Ovary (tissue), 9 donors: ENCODE results near the gene ZNF558. TPM values are rescaled to one million over a fixed set of nuclear protein-coding genes. Genes with fewer than 3 reads are reported as not detected.

ENCODE experiments used
- DNase-seq, 5 donors: peaks; one replicate each; pipeline ENCODE4 v3.0.0-alpha.2; 2019 to 2020
- H3K27ac ChIP-seq, 2 donors: fragments of 200-600 bp; one replicate each; pipeline versions ENCODE4 v1.5.1 to v1.8.0; 2019 to 2022
- H3K27me3 ChIP-seq: fragments of 200-600 bp; one replicate; pipeline ENCODE4 v1.8.0; 2022
- H3K36me3 ChIP-seq: fragments of 200-600 bp; sonication (generic); one replicate; pipeline ENCODE4 v1.5.1; 2019
- H3K4me1 ChIP-seq: one replicate; pipeline ENCODE4 v1.8.1; 2013; ENCODE audit warnings: mild to moderate bottlenecking, moderate library complexity; ENCODE audit not compliant: insufficient read depth
- H3K4me3 ChIP-seq: fragments of 200-600 bp; sonication (generic); one replicate; pipeline ENCODE4 v1.5.1; 2017
- H3K9me3 ChIP-seq, 2 donors: fragments of 200-600 bp in 1 of 2; sonication (generic) in 1 of 2; one replicate each; pipeline versions ENCODE4 v1.5.1 to v1.8.1; 2013 to 2019; ENCODE audit warnings: mild to moderate bottlenecking in 1 of 2, moderate library complexity in 1 of 2
- EP300 ChIP-seq: sonication (generic); formaldehyde crosslinking; IDR thresholded peaks from one replicate; pipeline ENCODE4 v1.6.1; 2017; ENCODE audit warnings: antibody characterized with exemption
- POLR2A ChIP-seq: fragments of 450-650 bp; IDR thresholded peaks from one replicate; pipeline ENCODE4 v1.6.1; 2017; ENCODE audit warnings: antibody characterized with exemption, mild to moderate bottlenecking, moderate library complexity
- WGBS, 3 donors: extraction: QIAGEN DNeasy Blood & Tissue Kit in 1 of 3; methylation state at CpG; one replicate each; pipeline versions ENCODE4 v1.1.5 to v1.1.7; 2013 to 2017; 5-methylcytosine and 5-hydroxymethylcytosine counted together
- intact Hi-C, 4 donors: fragments of 100-400 bp; cut with DNase I; formaldehyde crosslinking; loops; one replicate each; pipeline versions ENCODE4 v1.11.0 to v1.15.1; 2022 to 2023
- polyA plus RNA-seq, 2 donors: library from polyadenylated mRNA; stranded (reverse); fragments of 200-250 nt in 1 of 2; fragments of 350-450 nt in 1 of 2; fragmentation: Illumina TruSeq in 1 of 2; extraction: RNeasy Lipid Tissue Mini Kit (QIAGEN cat#74804) in 1 of 2; gene quantifications; one replicate each; pipeline ENCODE4 v1.2.3, GENCODE V29; 2013 to 2014
- total RNA-seq, 7 donors: library from RNA; depleted of rRNA in 2 of 7; stranded (reverse); fragments of >200 nt in 2 of 7; fragmentation: NEBNext Ultra II Directional in 3 of 7; extraction: Animal tissue kit (Norgen Biotek cat#: 25700) in 3 of 7; gene quantifications; one replicate each; pipeline versions ENCODE4 v1.1.0 to v1.2.4, GENCODE V29; 2016 to 2023
- TF ChIP-seq, protein P1 (sequence below), 3 donors: fragments of 450-650 bp in 2 of 3; fragments of 200-600 bp in 1 of 3; IDR thresholded peaks; one replicate each; pipeline versions ENCODE4 v1.5.1 to v1.8.0; 2016 to 2022; ENCODE audit warnings: antibody characterized with exemption in 3 of 3, mild to moderate bottlenecking in 1 of 3
- donor health status: DM: no; HTN: no; CAD: no; lungs with moderate emphysema.
- donor health status: DM: no; HTN: no; CAD: no.
- donor health status: Bipolar disorder and iron deficiency.
- donor health status: DM: yes; HTN: yes; CAD: no.
- donor health status: DM: no; HTN: no; CAD: no.
- donor health status: DM: yes; HTN: yes; CAD: no.

The ZNF558 gene
- total and polyA plus RNA-seq, 9 donors, result 15.8 to 44.2 (median 30.7) TPM

DNA sequence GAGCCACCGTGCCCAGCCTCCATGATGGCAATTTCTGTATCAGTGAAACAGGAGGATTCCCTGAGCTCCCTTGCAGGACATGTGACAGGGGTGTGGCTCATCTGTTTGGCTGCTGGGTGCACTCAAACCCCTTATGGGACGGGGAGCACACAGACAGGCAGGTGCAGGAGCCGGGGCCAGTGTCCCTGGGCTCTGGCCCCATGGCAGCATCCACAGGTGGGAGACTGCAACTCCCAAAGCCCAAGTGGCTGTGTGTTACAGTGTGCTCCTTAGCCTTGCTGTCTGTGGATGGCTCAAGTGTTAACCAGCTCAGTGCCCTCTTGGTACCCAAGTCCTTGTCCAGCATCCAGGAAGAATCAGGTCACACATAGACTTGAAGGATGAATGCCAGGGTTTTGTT is 14.7 kb upstream of the ZNF558 start:
- Histone ChIP-seq H3K36me3 (no peaks in the 10 kb centered on the region), H3K27me3 (no peaks in the 10 kb centered on the region), H3K27ac (no peak overlapping the region), H3K4me1 (no peaks in the 10 kb centered on the region), H3K4me3 (no peak overlapping the region), H3K9me3 (no peaks in the 10 kb centered on the region)
- intact Hi-C loops, result no loop called here
- WGBS, 3 donors, result 67 to 78% (median 72%) methylated on average over 3 of the region's 3 CpGs
- DNase-seq, result no peak
- TF ChIP-seq, protein P1, sequence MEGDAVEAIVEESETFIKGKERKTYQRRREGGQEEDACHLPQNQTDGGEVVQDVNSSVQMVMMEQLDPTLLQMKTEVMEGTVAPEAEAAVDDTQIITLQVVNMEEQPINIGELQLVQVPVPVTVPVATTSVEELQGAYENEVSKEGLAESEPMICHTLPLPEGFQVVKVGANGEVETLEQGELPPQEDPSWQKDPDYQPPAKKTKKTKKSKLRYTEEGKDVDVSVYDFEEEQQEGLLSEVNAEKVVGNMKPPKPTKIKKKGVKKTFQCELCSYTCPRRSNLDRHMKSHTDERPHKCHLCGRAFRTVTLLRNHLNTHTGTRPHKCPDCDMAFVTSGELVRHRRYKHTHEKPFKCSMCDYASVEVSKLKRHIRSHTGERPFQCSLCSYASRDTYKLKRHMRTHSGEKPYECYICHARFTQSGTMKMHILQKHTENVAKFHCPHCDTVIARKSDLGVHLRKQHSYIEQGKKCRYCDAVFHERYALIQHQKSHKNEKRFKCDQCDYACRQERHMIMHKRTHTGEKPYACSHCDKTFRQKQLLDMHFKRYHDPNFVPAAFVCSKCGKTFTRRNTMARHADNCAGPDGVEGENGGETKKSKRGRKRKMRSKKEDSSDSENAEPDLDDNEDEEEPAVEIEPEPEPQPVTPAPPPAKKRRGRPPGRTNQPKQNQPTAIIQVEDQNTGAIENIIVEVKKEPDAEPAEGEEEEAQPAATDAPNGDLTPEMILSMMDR (IDR thresholded peaks at IDR 0.05), result no peak
- no peak for TF ChIP-seq EP300
- TF ChIP-seq POLR2A, result no peak

- intact Hi-C loops, result no loop called here
Measured at GRCh38 chr19:8840708-8841107, 8.6 kb upstream of the ZNF558 start.

GRCh38 chr19:8835877-8836276 is 3.8 kb upstream of the ZNF558 start:
- WGBS, 3 donors, result 92 to 94% (median 93%) methylated on average over 3 of the region's 3 CpGs
- no peaks in the 10 kb centered on the region for H3K27me3 ChIP-seq
- no peak overlapping the region for H3K27ac ChIP-seq
- H3K4me1 ChIP-seq, result peaks cover 2% of the 10 kb centered on the region
- no peak for DNase-seq
- H3K9me3 ChIP-seq, result no peaks in the 10 kb centered on the region
- TF ChIP-seq, protein P1 (IDR thresholded peaks at IDR 0.05), result no peak
- TF ChIP-seq EP300 (no peak), POLR2A (no peak)
- no peak overlapping the region for H3K4me3 ChIP-seq
- intact Hi-C loops, result loop anchor here in 1 of 4 donors (10.0 kb wide), 1 partner anchor 221 kb away; the partner anchor contains the start of gene ADAMTS10
- no peaks in the 10 kb centered on the region for H3K36me3 ChIP-seq

More at GRCh38 chr19:8840708-8841107, 8.6 kb upstream of the ZNF558 start:
- Histone ChIP-seq H3K4me3 (no peak overlapping the region), H3K27me3 (no peaks in the 10 kb centered on the region), H3K36me3 (no peaks in the 10 kb centered on the region), H3K4me1 (no peaks in the 10 kb centered on the region), H3K9me3 (no peaks in the 10 kb centered on the region), H3K27ac (no peak overlapping the region)
- 83 to 86% (median 85%) methylated on average over 5 of the region's 5 CpGs for WGBS, 3 donors
- no peak for DNase-seq
- TF ChIP-seq EP300, result no peak
- no peak for TF ChIP-seq POLR2A
- TF ChIP-seq, protein P1 (IDR thresholded peaks at IDR 0.05), result no peak

DNA sequence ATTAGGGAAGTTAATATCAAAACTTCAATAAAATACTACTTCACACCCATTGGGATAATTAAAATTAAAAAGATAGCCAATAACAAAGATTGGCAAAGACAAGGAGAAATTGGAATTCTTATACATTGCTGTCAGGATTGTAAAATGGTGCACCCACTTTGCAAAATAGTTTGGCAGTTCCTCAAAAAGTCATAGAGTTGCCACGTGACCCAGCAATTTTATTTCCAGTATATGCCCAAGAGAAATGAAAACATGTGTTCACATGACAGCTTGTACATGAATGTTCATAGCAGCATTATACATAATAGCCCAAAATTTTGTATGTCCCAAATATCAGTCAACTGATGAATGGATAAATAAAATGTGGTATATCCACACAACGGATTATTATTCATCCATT is 3.3 kb upstream of the ZNF558 start:
- Histone ChIP-seq H3K27ac (no peak overlapping the region), H3K27me3 (no peaks in the 10 kb centered on the region), H3K4me3 (no peak overlapping the region), H3K9me3 (no peaks in the 10 kb centered on the region), H3K36me3 (no peaks in the 10 kb centered on the region), H3K4me1 (peaks cover 2% of the 10 kb centered on the region)
- WGBS, 3 donors, result 62 to 71% (median 66%) methylated on average over 2 of the region's 2 CpGs
- TF ChIP-seq POLR2A, result no peak
- TF ChIP-seq EP300, result no peak
- TF ChIP-seq, protein P1 (IDR thresholded peaks at IDR 0.05), result no peak
- no peak for DNase-seq
- intact Hi-C loops, result loop anchor here in 1 of 4 donors (10.0 kb wide), 1 partner anchor 221 kb away; the partner anchor contains the start of gene ADAMTS10
